ENCODE measurements around the gene HOXA9. TPM values are rescaled to one million over a fixed set of nuclear protein-coding genes. Genes with fewer than 3 reads are reported as not detected.
A peak's percentile ranks its signal among the peaks of the same experiment; 100 is the strongest.

The HOXA9 gene
- total and polyA plus RNA-seq, 9 donors = 0.12 to 2.5 (median 0.57) TPM; not detected in 1

DNA sequence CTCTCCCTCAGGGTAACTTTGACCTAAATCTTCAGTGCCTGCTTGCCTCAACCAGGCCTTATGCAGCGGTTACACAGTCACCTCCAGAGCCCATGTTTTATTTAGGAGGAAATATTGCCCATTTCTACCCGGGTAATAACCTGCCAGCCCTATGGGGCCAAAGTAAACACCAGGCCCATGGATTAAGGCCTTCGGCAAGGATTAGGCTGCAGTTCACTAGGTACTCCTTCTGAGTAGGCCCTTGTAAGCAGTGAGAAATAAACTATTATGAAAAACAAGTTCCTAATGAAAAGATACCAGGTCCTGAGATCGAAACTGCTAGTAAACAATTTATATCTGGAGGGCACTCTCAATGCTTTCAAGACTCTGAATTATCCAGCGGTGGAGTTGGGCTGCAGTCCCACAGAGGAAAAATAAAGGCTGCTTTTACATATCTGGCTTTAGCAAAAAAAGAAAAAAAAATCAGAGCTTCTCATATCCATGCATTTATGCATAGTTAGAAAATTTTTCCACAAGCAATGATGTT is 12.5 kb upstream of the HOXA9 start:
- intact Hi-C loops (cut with DNase I) = no loop called here
- peaks cover 9% of the 10 kb centered on the region for H3K27me3 ChIP-seq
- no peak overlapping the region for H3K27ac ChIP-seq
- H3K9me3 ChIP-seq = no peaks in the 10 kb centered on the region
- no peak for DNase-seq
- no peaks in the 10 kb centered on the region for H3K36me3 ChIP-seq
- H3K4me3 ChIP-seq = peak overlapping the region; percentile 53
- WGBS, 3 donors = 81 to 91% (median 88%) methylated on average over 5 of the region's 5 CpGs
- H3K4me1 ChIP-seq (ENCODE audit: insufficient read depth) = peaks cover 9% of the 10 kb centered on the region
- TF ChIP-seq POLR2A (IDR thresholded peaks at IDR 0.05) (no peak), EP300 (IDR thresholded peaks at IDR 0.05) (no peak)
- TF ChIP-seq, protein P1, sequence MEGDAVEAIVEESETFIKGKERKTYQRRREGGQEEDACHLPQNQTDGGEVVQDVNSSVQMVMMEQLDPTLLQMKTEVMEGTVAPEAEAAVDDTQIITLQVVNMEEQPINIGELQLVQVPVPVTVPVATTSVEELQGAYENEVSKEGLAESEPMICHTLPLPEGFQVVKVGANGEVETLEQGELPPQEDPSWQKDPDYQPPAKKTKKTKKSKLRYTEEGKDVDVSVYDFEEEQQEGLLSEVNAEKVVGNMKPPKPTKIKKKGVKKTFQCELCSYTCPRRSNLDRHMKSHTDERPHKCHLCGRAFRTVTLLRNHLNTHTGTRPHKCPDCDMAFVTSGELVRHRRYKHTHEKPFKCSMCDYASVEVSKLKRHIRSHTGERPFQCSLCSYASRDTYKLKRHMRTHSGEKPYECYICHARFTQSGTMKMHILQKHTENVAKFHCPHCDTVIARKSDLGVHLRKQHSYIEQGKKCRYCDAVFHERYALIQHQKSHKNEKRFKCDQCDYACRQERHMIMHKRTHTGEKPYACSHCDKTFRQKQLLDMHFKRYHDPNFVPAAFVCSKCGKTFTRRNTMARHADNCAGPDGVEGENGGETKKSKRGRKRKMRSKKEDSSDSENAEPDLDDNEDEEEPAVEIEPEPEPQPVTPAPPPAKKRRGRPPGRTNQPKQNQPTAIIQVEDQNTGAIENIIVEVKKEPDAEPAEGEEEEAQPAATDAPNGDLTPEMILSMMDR (IDR thresholded peaks at IDR 0.05) = no peak

GRCh38 chr7:27176962-27177794 is 11.8 kb upstream of the HOXA9 start:
- Histone ChIP-seq H3K27ac (no peak overlapping the region), H3K36me3 (no peaks in the 10 kb centered on the region), H3K27me3 (peaks cover 8% of the 10 kb centered on the region), H3K9me3 (no peaks in the 10 kb centered on the region), H3K4me3 (peak overlapping the region; percentile 53), H3K4me1 (ENCODE audit: insufficient read depth) (peaks cover 14% of the 10 kb centered on the region)
- TF ChIP-seq POLR2A (IDR thresholded peaks at IDR 0.05) (no peak), EP300 (IDR thresholded peaks at IDR 0.05) (no peak)
- TF ChIP-seq, protein P1 (IDR thresholded peaks at IDR 0.05) = no peak
- intact Hi-C loops (cut with DNase I) = no loop called here
- WGBS, 3 donors = 81 to 86% (median 85%) methylated on average over 22 of the region's 22 CpGs
- DNase-seq = peak in 2 of 5 donors; percentile 7 to 30

- no peak overlapping the region for H3K27ac ChIP-seq
- WGBS, 3 donors = 78 to 81% (median 80%) methylated on average over 3 of the region's 3 CpGs
- peak in 1 of 5 donors; percentile 5 for DNase-seq
Measured at GRCh38 chr7:27176524-27176845, 11.1 kb upstream of the HOXA9 start.

DNA sequence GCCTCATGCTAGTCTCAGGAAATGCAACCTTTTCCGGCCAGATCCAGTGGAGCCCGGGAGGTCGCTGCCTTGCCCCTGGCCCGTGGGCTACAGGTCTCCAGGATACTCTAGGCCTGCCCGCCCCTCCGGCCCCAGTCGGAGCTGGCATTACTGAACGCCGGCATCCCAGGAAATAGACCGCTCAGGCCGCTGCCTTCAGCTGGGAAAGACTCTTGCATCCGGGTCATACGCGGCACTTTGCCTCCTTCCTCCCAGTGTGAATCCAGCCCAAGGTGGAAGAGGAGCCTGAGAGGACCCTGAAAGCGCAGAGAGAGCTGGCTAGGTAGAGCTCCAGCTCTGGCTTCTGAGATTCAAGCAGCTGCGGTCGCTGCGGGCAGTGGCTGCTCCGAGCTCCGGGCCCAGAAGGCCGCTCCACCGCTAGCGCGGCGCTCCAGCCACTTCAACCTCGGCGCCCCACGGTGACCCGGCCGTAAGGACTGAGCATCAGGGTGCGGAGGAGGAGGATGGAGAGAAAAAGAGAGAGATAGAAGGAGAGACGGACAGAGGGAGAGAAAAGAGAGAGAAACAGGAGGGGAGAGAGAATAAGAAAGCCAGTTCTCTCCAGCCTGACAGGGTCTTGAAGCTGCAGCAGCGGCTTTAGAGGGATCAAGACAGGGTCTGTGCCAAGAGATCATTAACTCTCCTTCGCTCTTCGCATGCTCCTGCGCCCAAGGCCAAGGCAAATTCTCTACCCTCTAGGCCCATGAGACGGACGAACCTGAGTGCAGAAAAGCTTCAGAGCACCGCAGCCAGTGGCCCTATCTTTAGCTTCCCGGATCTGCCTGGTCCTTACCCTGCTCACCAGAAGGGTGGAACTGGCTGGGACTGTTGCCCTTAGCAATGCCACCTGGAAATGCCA is 10.5 kb upstream of the HOXA9 start:
- H3K27me3 ChIP-seq = peaks cover 8% of the 10 kb centered on the region
- H3K27ac ChIP-seq = no peak overlapping the region
- H3K4me3 ChIP-seq = peak overlapping the region; percentile 53
- H3K4me1 ChIP-seq (ENCODE audit: insufficient read depth) = peaks cover 14% of the 10 kb centered on the region
- H3K9me3 ChIP-seq = no peaks in the 10 kb centered on the region
- 46 to 71% (median 53%) methylated on average over 39 to 40 of the region's 40 CpGs for WGBS, 3 donors
- intact Hi-C loops (cut with DNase I) = no loop called here
- no peaks in the 10 kb centered on the region for H3K36me3 ChIP-seq
- TF ChIP-seq, protein P1 (IDR thresholded peaks at IDR 0.05) = no peak
- TF ChIP-seq EP300 (IDR thresholded peaks at IDR 0.05) = no peak
- no peak for TF ChIP-seq POLR2A (IDR thresholded peaks at IDR 0.05)
- DNase-seq = peak in 3 of 5 donors; percentile 6 to 16 (median 13)

More at GRCh38 chr7:27176524-27176845, 11.1 kb upstream of the HOXA9 start:
- Histone ChIP-seq H3K36me3 (no peaks in the 10 kb centered on the region), H3K4me1 (ENCODE audit: insufficient read depth) (peaks cover 14% of the 10 kb centered on the region), H3K27me3 (peaks cover 8% of the 10 kb centered on the region), H3K4me3 (peak overlapping the region; percentile 53), H3K9me3 (no peaks in the 10 kb centered on the region)
- no peak for TF ChIP-seq POLR2A (IDR thresholded peaks at IDR 0.05)
- TF ChIP-seq, protein P1 (IDR thresholded peaks at IDR 0.05) = no peak
- no peak for TF ChIP-seq EP300 (IDR thresholded peaks at IDR 0.05)
- intact Hi-C loops (cut with DNase I) = no loop called here

Data from ovary (tissue), 9 donors.